K562 (cell line): ENCODE data around the gene TYR.

ENCODE experiments used
- CBX5 ChIP-seq: IDR thresholded peaks from 2 replicates; pipeline ENCODE4 v1.6.1; 2014; ENCODE audit warnings: low read depth, borderline replicate concordance
- FOXO4 ChIP-seq: fragments of 450-650 bp; formaldehyde crosslinking; IDR thresholded peaks from 2 replicates; pipeline ENCODE4 v1.4.0; 2020; ENCODE audit warnings: mild to moderate bottlenecking, moderate library complexity
- KDM5B ChIP-seq: fragments of 200-600 bp; sonication (generic); IDR thresholded peaks from 2 replicates; pipeline ENCODE4 v1.6.1; 2012; ENCODE audit warnings: low read depth, mild to moderate bottlenecking, moderate library complexity, low read length, control low read depth, inconsistent platforms; ENCODE audit not compliant: insufficient replicate concordance
- LCOR ChIP-seq: sonication (generic); formaldehyde crosslinking; IDR thresholded peaks from 2 replicates; pipeline ENCODE4 v1.8.0; 2022; ENCODE audit warnings: mild to moderate bottlenecking, missing genetic modification reagents
- POLR2AphosphoS5 ChIP-seq: IDR thresholded peaks from 2 replicates; pipeline ENCODE4 v1.6.1; 2011; ENCODE audit warnings: mild to moderate bottlenecking, low read depth, low read length, moderate library complexity; ENCODE audit not compliant: control insufficient read depth, insufficient read depth
- PTBP1 ChIP-seq: fragments of 200-400 bp; formaldehyde crosslinking; IDR thresholded peaks from 2 replicates; pipeline ENCODE4 v1.6.1; 2017; ENCODE audit warnings: low read depth, low read length
- SIN3A ChIP-seq, 2 experiments: fragments of 150-350 bp in 1 of 2; IDR thresholded peaks; 2 replicates each; pipeline ENCODE4 v1.6.1; 2011 to 2016; ENCODE audit warnings: borderline replicate concordance in 2 of 2, low read depth in 2 of 2, low read length in 2 of 2, mild to moderate bottlenecking in 2 of 2, moderate library complexity in 2 of 2; ENCODE audit not compliant: control insufficient read depth in 1 of 2
- TAF1 ChIP-seq: IDR thresholded peaks from 2 replicates; pipeline ENCODE4 v1.6.1; 2011; ENCODE audit warnings: mild to moderate bottlenecking, low read length, moderate library complexity; ENCODE audit not compliant: insufficient read depth, control insufficient read depth, severe bottlenecking; ENCODE audit errors: extremely low read depth
- ZKSCAN1 ChIP-seq: fragments of 150-350 bp; IDR thresholded peaks from 2 replicates; pipeline ENCODE4 v1.6.1; 2016; ENCODE audit warnings: low read depth, low read length

DNA sequence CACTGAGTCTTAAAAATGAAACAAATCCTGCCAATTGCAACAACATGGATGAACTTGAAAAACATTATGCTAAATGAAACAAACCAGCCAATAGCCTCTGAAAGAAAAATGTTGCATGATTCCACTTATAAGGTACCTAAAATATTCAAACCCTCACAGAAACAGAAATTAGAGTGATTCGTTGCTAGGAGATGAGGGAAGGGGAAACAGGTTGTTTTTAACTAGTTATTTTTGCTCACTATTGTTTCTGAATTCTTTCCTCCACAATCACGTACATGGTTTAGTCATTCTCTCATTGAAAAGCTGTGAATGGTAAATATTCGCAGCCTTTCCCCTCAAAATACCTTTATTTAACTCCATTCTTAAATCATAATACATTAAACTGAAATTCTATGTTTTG is 14.0 kb upstream of the TYR start:
- TF ChIP-seq LCOR (CRISPR knock-in tag), result no peak
- TF ChIP-seq ZKSCAN1, result no peak
- no peak for TF ChIP-seq POLR2AphosphoS5
- TF ChIP-seq TAF1, result no peak
- no peak for TF ChIP-seq KDM5B
- no peak for TF ChIP-seq SIN3A (IDR thresholded peaks at IDR 0.05; ENCODE audit: borderline replicate concordance in 2 of 2, control insufficient read depth in 1 of 2, low read depth in 2 of 2, low read length in 2 of 2)
- no peak for TF ChIP-seq CBX5
- TF ChIP-seq PTBP1, result no peak
- TF ChIP-seq FOXO4 (CRISPR knock-in tag), result no peak
